ENCODE measurements around the gene SPESP1. TPM values are rescaled to one million over a fixed set of nuclear protein-coding genes. Genes with fewer than 3 reads are reported as not detected.

The SPESP1 gene
- total and polyA plus RNA-seq, 9 of the 15 experiments (the other 6 are each of a cell fraction or from before 2014, with no cell fraction given), result not detected

DNA sequence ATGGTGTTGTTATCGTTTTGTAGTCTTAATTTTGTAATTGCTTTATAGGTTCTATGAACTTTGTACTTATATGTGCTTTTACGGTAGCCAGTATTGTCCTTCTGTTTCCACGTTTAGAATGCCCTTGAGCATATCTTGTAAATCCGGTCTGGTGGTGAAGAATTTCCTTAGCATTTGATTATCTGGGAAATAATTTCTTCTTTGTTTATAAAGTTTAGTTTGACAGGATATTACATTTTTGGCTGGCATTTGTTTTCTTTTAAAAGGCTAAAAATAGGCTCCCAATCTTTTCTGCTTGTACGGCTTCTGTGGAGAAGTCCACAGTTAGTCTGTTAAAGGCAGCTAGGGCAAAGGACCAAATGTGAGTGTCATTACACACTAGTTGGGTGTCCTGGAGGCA lies 36.7 kb downstream of the SPESP1 start:
- Histone ChIP-seq H4K20me1 (replicated peaks; ENCODE audit: control insufficient read depth, insufficient read depth, low read length) (no peaks in the 10 kb centered on the region), H3K79me2 (ENCODE audit: control insufficient read depth, insufficient read depth, low read length) (no peaks in the 10 kb centered on the region), H3K9ac (ENCODE audit: insufficient read depth in 1 of 2, low read depth in 2 of 2, low read length in 2 of 2) (no peak overlapping the region), H3K9me1 (ENCODE audit: control insufficient read depth, insufficient read depth, low read length) (no peaks in the 10 kb centered on the region), H3K4me3 (no peak overlapping the region), H3K27me3 (ENCODE audit: control insufficient read depth in 2 of 2, insufficient read depth in 2 of 2, low read length in 2 of 2) (no peaks in the 10 kb centered on the region), H3K27ac (ENCODE audit: extremely low read depth, low read depth, low read length) (no peak overlapping the region), H3K4me1 (replicated peaks in 1 of 2; ENCODE audit: control insufficient read depth in 2 of 2, insufficient read depth in 2 of 2, low read length in 2 of 2) (no peaks in the 10 kb centered on the region; a peak in 1 of 5 replicates), H3K36me3 (ENCODE audit: control insufficient read depth, insufficient read depth, low read length) (no peaks in the 10 kb centered on the region), H3K9me3 (replicated peaks; ENCODE audit: control insufficient read depth, insufficient read depth, low read depth, low read length) (peaks cover 4% of the 10 kb centered on the region; the same call in 1 of the 2 replicates), H2AFZ (ENCODE audit: low read depth, low read length) (no peak overlapping the region), H3K4me2 (ENCODE audit: insufficient read depth, low read length) (no peak overlapping the region)
- POLR2A ChIA-PET, result no interaction called here
- BruUV-seq (replicated peaks), result no TSS peak
- no peak for FAIRE-seq
- WGBS (ENCODE audit: insufficient coverage, low coverage, missing lambda C conversion rate), result 24% methylated on average over 5 of the region's 5 CpGs
- intact Hi-C loops (cut with micrococcal nuclease) (no loop called here), in situ Hi-C loops (cut with MboI) (no loop called here)
- CTCF ChIA-PET (ENCODE audit: low intra/inter-chr PET ratio), result no interaction called here
- ATAC-seq, result no peak
- DNase-seq (ENCODE audit: extremely low read depth in 1 of 4, low spot score in 3 of 4), result no peak
- TF ChIP-seq POLR3A (IDR thresholded peaks at IDR 0.05; ENCODE audit: borderline replicate concordance, extremely low read depth, insufficient read depth, insufficient read length), result no peak
- no peak for TF ChIP-seq ZNF57 (CRISPR knock-in tag; IDR thresholded peaks at IDR 0.05)
- TF ChIP-seq ZKSCAN8 (CRISPR knock-in tag; IDR thresholded peaks at IDR 0.05), result no peak
- TF ChIP-seq, protein P1, sequence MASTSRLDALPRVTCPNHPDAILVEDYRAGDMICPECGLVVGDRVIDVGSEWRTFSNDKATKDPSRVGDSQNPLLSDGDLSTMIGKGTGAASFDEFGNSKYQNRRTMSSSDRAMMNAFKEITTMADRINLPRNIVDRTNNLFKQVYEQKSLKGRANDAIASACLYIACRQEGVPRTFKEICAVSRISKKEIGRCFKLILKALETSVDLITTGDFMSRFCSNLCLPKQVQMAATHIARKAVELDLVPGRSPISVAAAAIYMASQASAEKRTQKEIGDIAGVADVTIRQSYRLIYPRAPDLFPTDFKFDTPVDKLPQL (IDR thresholded peaks at IDR 0.05; ENCODE audit: extremely low read depth, insufficient read length), result no peak
- TF ChIP-seq NR4A1 (CRISPR knock-in tag; IDR thresholded peaks at IDR 0.05), result no peak
- TF ChIP-seq NR4A1 (tag; IDR thresholded peaks at IDR 0.05), result no peak
- no peak for TF ChIP-seq FOXA3 (CRISPR knock-in tag; conservative IDR thresholded peaks at IDR 0.05 in 1 of 2, IDR thresholded peaks at IDR 0.05 in 1 of 2)
- TF ChIP-seq NFATC3 (IDR thresholded peaks at IDR 0.05), result no peak
- TF ChIP-seq, protein P2, sequence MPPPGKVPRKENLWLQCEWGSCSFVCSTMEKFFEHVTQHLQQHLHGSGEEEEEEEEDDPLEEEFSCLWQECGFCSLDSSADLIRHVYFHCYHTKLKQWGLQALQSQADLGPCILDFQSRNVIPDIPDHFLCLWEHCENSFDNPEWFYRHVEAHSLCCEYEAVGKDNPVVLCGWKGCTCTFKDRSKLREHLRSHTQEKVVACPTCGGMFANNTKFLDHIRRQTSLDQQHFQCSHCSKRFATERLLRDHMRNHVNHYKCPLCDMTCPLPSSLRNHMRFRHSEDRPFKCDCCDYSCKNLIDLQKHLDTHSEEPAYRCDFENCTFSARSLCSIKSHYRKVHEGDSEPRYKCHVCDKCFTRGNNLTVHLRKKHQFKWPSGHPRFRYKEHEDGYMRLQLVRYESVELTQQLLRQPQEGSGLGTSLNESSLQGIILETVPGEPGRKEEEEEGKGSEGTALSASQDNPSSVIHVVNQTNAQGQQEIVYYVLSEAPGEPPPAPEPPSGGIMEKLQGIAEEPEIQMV (tag; conservative IDR thresholded peaks at IDR 0.05; ENCODE audit: low read depth), result no peak
- TF ChIP-seq STAG1 (CRISPR knock-in tag; IDR thresholded peaks at IDR 0.05; ENCODE audit: borderline replicate concordance), result no peak
- TF ChIP-seq, protein P3, sequence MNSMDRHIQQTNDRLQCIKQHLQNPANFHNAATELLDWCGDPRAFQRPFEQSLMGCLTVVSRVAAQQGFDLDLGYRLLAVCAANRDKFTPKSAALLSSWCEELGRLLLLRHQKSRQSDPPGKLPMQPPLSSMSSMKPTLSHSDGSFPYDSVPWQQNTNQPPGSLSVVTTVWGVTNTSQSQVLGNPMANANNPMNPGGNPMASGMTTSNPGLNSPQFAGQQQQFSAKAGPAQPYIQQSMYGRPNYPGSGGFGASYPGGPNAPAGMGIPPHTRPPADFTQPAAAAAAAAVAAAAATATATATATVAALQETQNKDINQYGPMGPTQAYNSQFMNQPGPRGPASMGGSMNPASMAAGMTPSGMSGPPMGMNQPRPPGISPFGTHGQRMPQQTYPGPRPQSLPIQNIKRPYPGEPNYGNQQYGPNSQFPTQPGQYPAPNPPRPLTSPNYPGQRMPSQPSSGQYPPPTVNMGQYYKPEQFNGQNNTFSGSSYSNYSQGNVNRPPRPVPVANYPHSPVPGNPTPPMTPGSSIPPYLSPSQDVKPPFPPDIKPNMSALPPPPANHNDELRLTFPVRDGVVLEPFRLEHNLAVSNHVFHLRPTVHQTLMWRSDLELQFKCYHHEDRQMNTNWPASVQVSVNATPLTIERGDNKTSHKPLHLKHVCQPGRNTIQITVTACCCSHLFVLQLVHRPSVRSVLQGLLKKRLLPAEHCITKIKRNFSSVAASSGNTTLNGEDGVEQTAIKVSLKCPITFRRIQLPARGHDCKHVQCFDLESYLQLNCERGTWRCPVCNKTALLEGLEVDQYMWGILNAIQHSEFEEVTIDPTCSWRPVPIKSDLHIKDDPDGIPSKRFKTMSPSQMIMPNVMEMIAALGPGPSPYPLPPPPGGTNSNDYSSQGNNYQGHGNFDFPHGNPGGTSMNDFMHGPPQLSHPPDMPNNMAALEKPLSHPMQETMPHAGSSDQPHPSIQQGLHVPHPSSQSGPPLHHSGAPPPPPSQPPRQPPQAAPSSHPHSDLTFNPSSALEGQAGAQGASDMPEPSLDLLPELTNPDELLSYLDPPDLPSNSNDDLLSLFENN (IDR thresholded peaks at IDR 0.05; ENCODE audit: low read depth in 2 of 2, low read length in 2 of 2), result no peak
- TF ChIP-seq FOSL1 (tag; conservative IDR thresholded peaks at IDR 0.05), result no peak

Measured in K562 (cell line).